CD4-positive, alpha-beta memory T cell (primary cell): ENCODE measurements around the gene CCDC6. TPM values are rescaled to one million over a fixed set of nuclear protein-coding genes. Genes with fewer than 3 reads are reported as not detected.

Experiments used
- CTCF ChIA-PET: fragments of 350-600 bp; sonication (Branson Sonifier 250); formaldehyde crosslinking; loops from one replicate; lab custom pipeline; 2021; ENCODE audit warnings: inconsistent platforms; ENCODE audit not compliant: partially characterized antibody; lab: Charles Lee
- POLR2A ChIA-PET: fragments of 350-600 bp; sonication (Branson Sonifier 250); formaldehyde crosslinking; loops from one replicate; lab custom pipeline; 2021; ENCODE audit not compliant: partially characterized antibody; lab: Charles Lee
- DNase-seq, 5 donors: peaks; one replicate each; pipeline versions ENCODE4 v3.0.0 to v3.0.0-alpha.2; 2020 to 2022; ENCODE audit warnings: mixed read lengths in 1 of 5
- H3K27ac ChIP-seq: one replicate; pipeline ENCODE4 v1.7.0; 2013; ENCODE audit warnings: low read depth, low read length
- H3K27me3 ChIP-seq: 2 replicates; pipeline ENCODE4 v1.7.0; 2013; ENCODE audit warnings: mild to moderate bottlenecking, low read length, moderate library complexity; ENCODE audit not compliant: insufficient read depth
- H3K36me3 ChIP-seq: 2 replicates; pipeline ENCODE4 v1.7.0; 2013; ENCODE audit warnings: mild to moderate bottlenecking, low read length, moderate library complexity; ENCODE audit not compliant: insufficient read depth
- H3K4me1 ChIP-seq: 2 replicates; pipeline ENCODE4 v1.7.0; 2013; ENCODE audit warnings: mild to moderate bottlenecking, low read length, moderate library complexity; ENCODE audit not compliant: insufficient read depth
- H3K4me3 ChIP-seq, 2 donors: one replicate each; pipeline ENCODE4 v1.7.0; 2013; ENCODE audit warnings: low read length in 2 of 2, mild to moderate bottlenecking in 1 of 2
- H3K9me3 ChIP-seq, 2 donors: one replicate each; pipeline ENCODE4 v1.7.0; 2013; ENCODE audit warnings: low read length in 2 of 2, control low read depth in 1 of 2; ENCODE audit not compliant: control insufficient read depth in 1 of 2
- H3K27ac Mint-ChIP-seq, 7 donors: one replicate each; pipeline ENCODE4 v1.8.0; 2020 to 2021; ENCODE audit warnings: mixed read lengths in 7 of 7, mild to moderate bottlenecking in 6 of 7, inconsistent platforms in 3 of 7, moderate library complexity in 3 of 7
- H3K27me3 Mint-ChIP-seq, 2 donors: one replicate each; pipeline ENCODE4 v1.8.0; 2020 to 2021; ENCODE audit warnings: mixed read lengths in 2 of 2
- H3K36me3 Mint-ChIP-seq, 2 donors: one replicate each; pipeline ENCODE4 v1.8.0; 2020 to 2021; ENCODE audit warnings: mixed read lengths in 2 of 2, inconsistent platforms in 1 of 2, mild to moderate bottlenecking in 1 of 2
- H3K4me1 Mint-ChIP-seq, 4 donors: one replicate each; pipeline ENCODE4 v1.8.0; 2020 to 2021; ENCODE audit warnings: mixed read lengths in 4 of 4, mild to moderate bottlenecking in 1 of 4
- H3K4me3 Mint-ChIP-seq, 8 donors: one replicate each; pipeline ENCODE4 v1.8.0; 2020 to 2021; ENCODE audit warnings: mixed read lengths in 8 of 8, mild to moderate bottlenecking in 7 of 8, moderate library complexity in 6 of 8, inconsistent platforms in 3 of 8
- H3K9me3 Mint-ChIP-seq, 8 donors: one replicate each; pipeline ENCODE4 v1.8.0; 2020 to 2021; ENCODE audit warnings: mixed read lengths in 8 of 8, mild to moderate bottlenecking in 5 of 8, inconsistent platforms in 3 of 8, moderate library complexity in 1 of 8
- intact Hi-C: fragments of 100-400 bp; cut with micrococcal nuclease; formaldehyde crosslinking; loops from one replicate; pipeline ENCODE4 v1.15.1; 2023
- polyA plus RNA-seq, 2 donors: library from polyadenylated mRNA; unstranded; fragments of 300-500 nt; fragmentation: Illumina TruSeq; gene quantifications; one replicate each; pipeline ENCODE4 v1.2.3, GENCODE V29; 2021
- total RNA-seq, 2 experiments: library from RNA; stranded (reverse); gene quantifications; one replicate each; pipeline ENCODE4 v1.2.3, GENCODE V29; 2021

CCDC6 gene
- total and polyA plus RNA-seq, 4 experiments from 2014 or later: 4.4 to 22.5 (median 13.5) TPM

DNA sequence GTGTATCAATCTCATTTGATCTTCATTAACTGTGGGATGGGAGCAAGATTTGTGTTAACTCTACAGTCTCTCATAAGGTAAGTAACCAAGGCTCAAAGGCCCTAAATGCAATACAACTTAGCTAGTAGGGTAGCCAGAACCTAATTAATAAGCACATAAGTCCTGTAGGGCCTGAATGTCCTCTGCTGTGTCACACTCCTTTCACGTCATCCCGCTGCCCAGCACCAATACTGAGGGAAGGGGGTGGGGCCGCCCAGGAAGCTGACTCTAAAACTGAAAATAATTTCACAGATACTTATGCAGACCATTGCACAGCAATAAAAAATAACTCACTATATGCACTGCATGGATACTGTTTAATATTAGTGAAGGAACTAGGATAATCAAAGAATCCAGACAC is 13.7 kb downstream of the CCDC6 start:
- Mint-ChIP-seq H3K27ac (no peak overlapping the region), H3K4me1 (peaks cover 43 to 72% (median 64%) of the 10 kb centered on the region in 4 donors), H3K27me3 (no peaks in the 10 kb centered on the region), H3K9me3 (no peaks in the 10 kb centered on the region), H3K36me3 (peaks cover 7 to 18% of the 10 kb centered on the region in 2 donors), H3K4me3 (no peak overlapping the region)
- H3K4me1 ChIP-seq: peaks cover 28% of the 10 kb centered on the region
- CTCF ChIA-PET: interaction anchor here (1.4 kb wide), 1 partner anchor 13 kb away, joined by 5 read pairs; the partner anchor contains the start of gene CCDC6
- no peaks in the 10 kb centered on the region for H3K27me3 ChIP-seq
- no peak overlapping the region for H3K4me3 ChIP-seq
- H3K9me3 ChIP-seq: no peaks in the 10 kb centered on the region
- intact Hi-C loops: no loop called here
- H3K36me3 ChIP-seq: no peaks in the 10 kb centered on the region
- POLR2A ChIA-PET: interaction anchor here (2.2 kb wide), 1 partner anchor 14 kb away, joined by 7 read pairs; the partner anchor contains the start of gene CCDC6
- no peak overlapping the region for H3K27ac ChIP-seq
- no peak for DNase-seq

DNA sequence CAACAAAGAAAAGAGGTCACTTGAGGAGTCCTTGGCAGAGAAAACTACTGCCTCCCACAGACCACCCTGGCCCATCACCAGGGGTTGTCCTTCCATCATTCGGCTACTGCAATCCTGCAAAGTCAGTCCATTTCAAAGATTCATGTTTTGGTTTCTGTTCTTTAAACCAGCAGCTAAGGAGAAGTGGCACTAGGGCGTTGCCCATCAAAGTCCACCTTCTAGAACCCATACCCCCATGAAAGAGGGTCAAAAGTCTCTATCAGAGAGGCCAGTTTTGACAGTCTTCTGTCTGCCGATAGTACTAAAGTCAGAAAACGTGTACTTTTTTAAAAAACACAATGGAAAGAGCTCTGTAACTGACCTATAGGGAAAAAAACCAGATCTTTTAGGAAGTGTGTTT is 14.4 kb downstream of the CCDC6 start:
- Histone ChIP-seq H3K27me3 (no peaks in the 10 kb centered on the region), H3K36me3 (no peaks in the 10 kb centered on the region), H3K9me3 (no peaks in the 10 kb centered on the region), H3K27ac (no peak overlapping the region), H3K4me1 (peaks cover 36% of the 10 kb centered on the region), H3K4me3 (no peak overlapping the region)
- H3K36me3 Mint-ChIP-seq: peaks cover 7 to 17% of the 10 kb centered on the region in 2 donors
- ChIA-PET CTCF (interaction anchor here (1.4 kb wide), 1 partner anchor 14 kb away, joined by 5 read pairs; the partner anchor contains the start of gene CCDC6), POLR2A (interaction anchor here (2.2 kb wide), 1 partner anchor 15 kb away, joined by 7 read pairs; the partner anchor contains the start of gene CCDC6)
- H3K27me3 Mint-ChIP-seq: no peaks in the 10 kb centered on the region
- H3K4me3 Mint-ChIP-seq: no peak overlapping the region
- H3K4me1 Mint-ChIP-seq: peaks cover 45 to 77% (median 66%) of the 10 kb centered on the region in 4 donors
- H3K27ac Mint-ChIP-seq: peak overlapping the region in 1 of 7 donors; percentile 32
- DNase-seq: no peak
- no peaks in the 10 kb centered on the region for H3K9me3 Mint-ChIP-seq
- intact Hi-C loops: no loop called here

GRCh38 chr10:59891349-59891748 is 15.0 kb downstream of the CCDC6 start:
- no peaks in the 10 kb centered on the region for H3K27me3 ChIP-seq
- no peak overlapping the region for H3K4me3 ChIP-seq
- no peaks in the 10 kb centered on the region for H3K27me3 Mint-ChIP-seq
- no peaks in the 10 kb centered on the region for H3K9me3 ChIP-seq
- H3K36me3 ChIP-seq: no peaks in the 10 kb centered on the region
- CTCF ChIA-PET: interaction anchor here (0.6 to 1.4 kb wide), 2 partner anchors 15 to 141 kb away, joined by 5 read pairs; partner anchors contain the start of gene CCDC6
- peaks cover 50 to 80% (median 70%) of the 10 kb centered on the region in 4 donors for H3K4me1 Mint-ChIP-seq
- no peak overlapping the region for H3K4me3 Mint-ChIP-seq
- no peak for DNase-seq
- intact Hi-C loops: no loop called here
- peaks cover 41% of the 10 kb centered on the region for H3K4me1 ChIP-seq
- H3K27ac ChIP-seq: no peak overlapping the region
- H3K36me3 Mint-ChIP-seq: peaks cover 7 to 17% of the 10 kb centered on the region in 2 donors
- POLR2A ChIA-PET: interaction anchor here (2.2 kb wide), 1 partner anchor 15 kb away, joined by 7 read pairs; the partner anchor contains the start of gene CCDC6
- H3K27ac Mint-ChIP-seq: peak overlapping the region in 3 of 7 donors; percentile 28 to 68 (median 50)
- H3K9me3 Mint-ChIP-seq: no peaks in the 10 kb centered on the region

DNA sequence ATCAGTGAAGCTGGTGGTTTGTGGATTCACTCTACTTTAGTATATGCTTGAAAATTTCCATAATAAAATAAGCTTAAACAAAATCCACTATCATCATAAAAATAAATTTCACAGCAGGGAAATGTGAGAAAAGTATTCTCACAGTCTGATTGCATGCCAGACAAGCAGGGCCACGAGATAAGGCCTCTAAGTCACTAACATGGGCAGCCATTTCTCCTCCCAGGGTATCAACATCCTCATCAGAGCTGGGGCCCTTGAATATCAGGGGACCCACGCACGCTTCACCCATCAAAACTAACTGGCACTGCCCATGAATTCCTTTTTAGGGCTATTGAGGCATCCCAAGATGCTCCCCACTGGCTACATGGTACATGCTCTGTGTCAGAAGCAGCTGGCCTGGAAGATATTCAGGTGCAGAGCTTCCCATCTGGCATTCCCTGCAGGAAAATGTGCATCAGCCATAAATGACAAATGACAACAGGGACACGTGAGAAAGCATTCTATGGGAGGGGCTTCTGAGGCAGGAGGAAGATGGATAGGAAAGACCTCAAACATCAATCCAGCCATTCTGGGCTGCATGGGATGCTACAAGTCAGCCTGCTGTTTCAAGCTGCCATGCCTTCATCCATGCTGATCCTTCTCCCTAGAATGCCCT is 17.4 kb downstream of the CCDC6 start:
- intact Hi-C loops: no loop called here
- Histone ChIP-seq H3K27ac (no peak overlapping the region), H3K36me3 (no peaks in the 10 kb centered on the region), H3K9me3 (no peaks in the 10 kb centered on the region), H3K27me3 (no peaks in the 10 kb centered on the region), H3K4me1 (peaks cover 57% of the 10 kb centered on the region), H3K4me3 (no peak overlapping the region)
- Mint-ChIP-seq H3K27me3 (no peaks in the 10 kb centered on the region), H3K9me3 (no peaks in the 10 kb centered on the region), H3K4me1 (peaks cover 60 to 95% (median 74%) of the 10 kb centered on the region in 4 donors), H3K27ac (peak overlapping the region in 2 of 7 donors; percentile 10 to 48), H3K36me3 (peaks cover 7 to 17% of the 10 kb centered on the region in 2 donors), H3K4me3 (no peak overlapping the region)
- POLR2A ChIA-PET: interaction anchor here (1.0 kb wide), 1 partner anchor 16 kb away, joined by 4 read pairs; no protein-coding TSS in a partner anchor
- CTCF ChIA-PET: interaction anchor here (3.7 kb wide), 1 partner anchor 18 kb away, joined by 13 read pairs; the partner anchor contains the start of gene CCDC6
- no peak for DNase-seq

DNA sequence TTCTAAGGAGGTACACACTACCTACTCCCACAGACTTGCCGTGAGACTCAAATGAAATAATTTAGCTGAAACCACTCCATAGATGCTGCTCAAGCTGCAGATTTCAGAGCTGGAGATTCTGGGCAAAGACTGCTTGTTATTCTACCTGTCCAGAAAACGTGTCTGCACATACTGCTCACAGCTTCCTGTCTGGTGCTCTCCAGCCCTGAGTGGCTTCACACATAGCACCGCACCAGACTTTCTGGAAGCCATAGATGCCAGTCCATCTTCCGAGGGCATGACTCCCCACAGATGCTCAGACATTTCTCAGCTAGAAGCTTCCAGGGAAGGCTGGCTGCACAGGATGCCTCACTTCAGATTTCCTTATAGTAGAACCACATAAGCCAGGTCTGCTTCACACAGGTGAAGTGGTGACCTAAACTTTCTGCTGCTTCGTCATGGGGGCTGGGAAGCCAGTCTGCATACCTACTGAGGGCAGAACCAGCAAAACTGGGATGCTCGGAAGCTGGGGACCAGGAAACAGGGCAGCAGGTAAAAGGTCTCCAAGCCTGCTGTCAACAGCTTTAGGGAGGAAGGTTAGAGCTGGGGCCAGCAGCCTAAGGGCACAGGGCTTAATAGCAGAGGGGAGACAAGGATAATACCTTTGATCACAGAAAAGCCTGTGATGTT is 18.2 kb downstream of the CCDC6 start:
- no peak overlapping the region for H3K27ac ChIP-seq
- Mint-ChIP-seq H3K9me3 (no peaks in the 10 kb centered on the region), H3K27me3 (no peaks in the 10 kb centered on the region), H3K4me1 (peaks cover 58 to 96% (median 73%) of the 10 kb centered on the region in 4 donors), H3K4me3 (peak overlapping the region in 4 of 8 donors; percentile 32 to 57 (median 44)), H3K36me3 (peaks cover 7 to 17% of the 10 kb centered on the region in 2 donors), H3K27ac (peak overlapping the region in 5 of 7 donors; percentile 22 to 65 (median 48))
- ChIA-PET POLR2A (interaction anchor here (0.8 kb wide), 1 partner anchor 18 kb away, joined by 3 read pairs; the partner anchor contains the start of gene CCDC6), CTCF (interaction anchor here (0.6 to 3.7 kb wide), 4 partner anchors 18 to 217 kb away, joined by 3 to 13 read pairs (median 3); partner anchors contain the start of gene CCDC6)
- H3K4me3 ChIP-seq: no peak overlapping the region
- H3K4me1 ChIP-seq: peaks cover 49% of the 10 kb centered on the region
- no peaks in the 10 kb centered on the region for H3K36me3 ChIP-seq
- H3K9me3 ChIP-seq: no peaks in the 10 kb centered on the region
- no peak for DNase-seq
- intact Hi-C loops: no loop called here
- no peaks in the 10 kb centered on the region for H3K27me3 ChIP-seq

DNA sequence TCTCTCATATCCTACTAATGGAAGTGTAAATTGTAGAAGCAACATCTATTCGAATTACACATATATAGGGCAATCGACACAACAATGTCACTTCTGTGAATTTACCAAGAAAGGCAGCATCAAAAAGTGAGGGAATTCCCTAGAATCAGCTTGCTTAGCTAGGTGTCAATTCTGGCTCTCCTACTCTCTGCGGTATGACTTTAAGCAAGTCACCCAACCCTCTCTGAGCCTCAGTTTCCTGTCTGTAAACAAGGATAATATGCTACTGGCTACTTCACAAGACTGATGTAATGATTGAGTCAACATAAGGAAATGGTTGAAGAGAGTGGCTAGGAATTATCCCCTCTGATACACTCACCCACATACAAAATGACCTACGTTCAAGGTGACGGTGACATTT is 19.4 kb downstream of the CCDC6 start:
- no peak overlapping the region for H3K4me3 ChIP-seq
- no peaks in the 10 kb centered on the region for H3K27me3 ChIP-seq
- Mint-ChIP-seq H3K4me3 (peak overlapping the region in 5 of 8 donors; percentile 4 to 64 (median 45)), H3K27ac (peak overlapping the region in 1 of 7 donors; percentile 58), H3K36me3 (peaks cover 7 to 17% of the 10 kb centered on the region in 2 donors), H3K27me3 (no peaks in the 10 kb centered on the region), H3K9me3 (no peaks in the 10 kb centered on the region), H3K4me1 (peaks cover 57 to 88% (median 68%) of the 10 kb centered on the region in 4 donors)
- no peaks in the 10 kb centered on the region for H3K9me3 ChIP-seq
- CTCF ChIA-PET: interaction anchor here (3.7 kb wide), 1 partner anchor 20 kb away, joined by 13 read pairs; the partner anchor contains the start of gene CCDC6
- no peaks in the 10 kb centered on the region for H3K36me3 ChIP-seq
- POLR2A ChIA-PET: no interaction called here
- H3K4me1 ChIP-seq: peaks cover 39% of the 10 kb centered on the region
- no peak overlapping the region for H3K27ac ChIP-seq
- no peak for DNase-seq
- intact Hi-C loops: no loop called here
